ENCODE data around the gene GABRG3.

Gene GABRG3

GRCh38 chr15:27248251-27248650 is 277.3 kb downstream of the GABRG3 start (continued):
- TF ChIP-seq CSRNP3 (CRISPR knock-in tag; IDR thresholded peaks at IDR 0.05) (no peak), ISL1 (CRISPR knock-in tag; IDR thresholded peaks at IDR 0.05) (no peak), GLIS3 (CRISPR knock-in tag; IDR thresholded peaks at IDR 0.05) (no peak), ESRRG (CRISPR knock-in tag; IDR thresholded peaks at IDR 0.05) (no peak), CSDC2 (CRISPR knock-in tag; IDR thresholded peaks at IDR 0.05) (no peak), ZNF8 (CRISPR knock-in tag; IDR thresholded peaks at IDR 0.05) (no peak)

- TF ChIP-seq PPARA (CRISPR knock-in tag; IDR thresholded peaks at IDR 0.05; ENCODE audit: borderline replicate concordance) (no peak), ESRRG (CRISPR knock-in tag; IDR thresholded peaks at IDR 0.05) (no peak), SNAI2 (CRISPR knock-in tag; IDR thresholded peaks at IDR 0.05) (no peak), CSRNP3 (CRISPR knock-in tag; IDR thresholded peaks at IDR 0.05) (no peak), ZFP30 (CRISPR knock-in tag; IDR thresholded peaks at IDR 0.05) (no peak), CSDC2 (CRISPR knock-in tag; IDR thresholded peaks at IDR 0.05) (no peak), PATZ1 (CRISPR knock-in tag; IDR thresholded peaks at IDR 0.05; ENCODE audit: borderline replicate concordance) (no peak), TCF4 (CRISPR knock-in tag; IDR thresholded peaks at IDR 0.05; ENCODE audit: borderline replicate concordance) (no peak), ISL1 (CRISPR knock-in tag; IDR thresholded peaks at IDR 0.05) (no peak), TSHZ2 (CRISPR knock-in tag; IDR thresholded peaks at IDR 0.05) (no peak), ZNF565 (CRISPR knock-in tag; conservative IDR thresholded peaks at IDR 0.05; ENCODE audit: low read depth) (no peak), ZC3H10 (CRISPR knock-in tag; IDR thresholded peaks at IDR 0.05) (no peak), RARB (CRISPR knock-in tag; IDR thresholded peaks at IDR 0.05) (no peak)
Measured at GRCh38 chr15:27249046-27249759, 278.2 kb downstream of the GABRG3 start.

GRCh38 chr15:27249760-27250109 is 278.8 kb downstream of the GABRG3 start:
- ATAC-seq = no peak
- TF ChIP-seq ESRRG (CRISPR knock-in tag; IDR thresholded peaks at IDR 0.05) (no peak), ZNF8 (CRISPR knock-in tag; IDR thresholded peaks at IDR 0.05) (no peak), ZNF70 (CRISPR knock-in tag; IDR thresholded peaks at IDR 0.05) (no peak), CSDC2 (CRISPR knock-in tag; IDR thresholded peaks at IDR 0.05) (no peak), TSHZ2 (CRISPR knock-in tag; IDR thresholded peaks at IDR 0.05) (no peak), ZC3H10 (CRISPR knock-in tag; IDR thresholded peaks at IDR 0.05) (no peak), RARB (CRISPR knock-in tag; IDR thresholded peaks at IDR 0.05) (no peak), GLIS3 (CRISPR knock-in tag; IDR thresholded peaks at IDR 0.05) (no peak), CSRNP3 (CRISPR knock-in tag; IDR thresholded peaks at IDR 0.05) (no peak), ZFP3 (CRISPR knock-in tag; IDR thresholded peaks at IDR 0.05) (no peak)

More at GRCh38 chr15:27249046-27249759, 278.2 kb downstream of the GABRG3 start:
- no peak for ATAC-seq

Measured in SK-N-SH treated with all-trans-retinoic acid at 6 μM for 48 hours (cell line).